Activated CD8-positive, alpha-beta T cell treated with anti-CD3 and anti-CD28 coated beads, Interleukin-2, amount 10 ng/mL, durations not matched to agents 7 days and 5 days (primary cell): Measurements from ENCODE around the gene TUBB4A. TPM values are rescaled to one million over a fixed set of nuclear protein-coding genes. Genes with fewer than 3 reads are reported as not detected.
A peak's percentile ranks its signal among the peaks of the same experiment; 100 is the strongest.

Experiments used
- ATAC-seq: fragments of 150-1000 bp; cut with Tn5 transposase; one replicate; pipeline ENCODE4 v1.10.0; 2021; ENCODE audit warnings: moderate library complexity
- CTCF ChIA-PET: fragments of 350-600 bp; sonication (Branson Sonifier 250); formaldehyde crosslinking; loops from one replicate; lab custom pipeline; 2021; ENCODE audit warnings: antibody characterized with exemption; lab: Charles Lee
- POLR2A ChIA-PET: fragments of 350-600 bp; sonication (Branson Sonifier 250); formaldehyde crosslinking; loops from one replicate; lab custom pipeline; 2021; ENCODE audit warnings: antibody characterized with exemption; lab: Charles Lee
- DNase-seq: peaks from one replicate; pipeline ENCODE4 v3.0.0-alpha.2; 2020
- H3K27ac Mint-ChIP-seq: one replicate; pipeline ENCODE4 v1.8.0; 2021; ENCODE audit warnings: mild to moderate bottlenecking, mixed read lengths
- H3K27me3 Mint-ChIP-seq: one replicate; pipeline ENCODE4 v1.8.0; 2021; ENCODE audit warnings: low read depth, mixed read lengths
- H3K36me3 Mint-ChIP-seq: one replicate; pipeline ENCODE4 v1.8.0; 2021; ENCODE audit warnings: low read depth, mixed read lengths
- H3K4me1 Mint-ChIP-seq: one replicate; pipeline ENCODE4 v1.8.0; 2021; ENCODE audit warnings: low read depth, mixed read lengths
- H3K4me3 Mint-ChIP-seq: one replicate; pipeline ENCODE4 v1.8.0; 2021; ENCODE audit warnings: mild to moderate bottlenecking, mixed read lengths
- H3K9me3 Mint-ChIP-seq: one replicate; pipeline ENCODE4 v1.8.0; 2022; ENCODE audit warnings: mixed read lengths; ENCODE audit not compliant: insufficient read depth
- total RNA-seq, 2 experiments: library from RNA; stranded (reverse); gene quantifications; one replicate each; pipeline ENCODE4 v1.2.3, GENCODE V29; 2021

The TUBB4A gene
- total RNA-seq, 2 experiments from 2014 or later = 6.6 to 6.9 TPM

DNA sequence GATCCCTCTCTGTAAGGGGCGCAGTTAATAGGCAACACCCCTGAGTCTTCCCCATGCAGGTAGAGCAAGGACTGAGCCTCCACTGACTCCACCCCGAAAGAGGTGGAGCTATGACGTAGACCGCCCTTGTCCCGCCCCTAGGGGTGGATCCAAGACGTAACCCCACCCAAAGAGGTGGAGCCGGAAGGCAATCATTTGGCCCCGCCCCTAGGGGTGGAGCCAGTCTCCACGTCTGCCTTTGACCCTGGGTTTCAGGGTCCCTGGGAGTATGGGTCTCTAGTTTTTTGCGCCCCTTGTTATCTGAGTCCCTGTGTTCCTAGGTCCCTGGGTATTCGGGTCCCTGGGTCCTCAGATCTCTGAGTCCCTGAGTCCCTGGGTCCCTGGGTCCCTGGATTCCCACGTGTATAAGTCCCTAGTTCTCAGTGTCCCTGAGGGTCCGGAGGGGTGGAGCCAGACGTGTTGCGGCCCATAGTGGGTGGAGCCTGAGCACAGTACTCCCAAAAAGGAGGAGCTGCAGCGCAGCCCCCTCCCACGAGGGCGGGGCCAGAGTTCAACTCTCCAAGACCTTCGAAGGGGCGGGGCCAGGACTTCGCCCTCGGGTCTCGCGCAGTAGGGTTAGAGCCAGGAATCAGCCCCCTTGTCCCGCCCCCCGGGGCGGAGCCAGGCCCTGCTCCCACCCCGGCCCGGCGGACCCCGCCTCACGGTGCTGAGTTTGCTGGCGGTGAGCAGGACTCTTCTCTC is 25.8 kb downstream of the TUBB4A start:
- no peak overlapping the region for H3K4me3 Mint-ChIP-seq
- H3K27me3 Mint-ChIP-seq = no peaks in the 10 kb centered on the region
- ChIA-PET POLR2A (no interaction called here), CTCF (no interaction called here)
- H3K27ac Mint-ChIP-seq = no peak overlapping the region
- H3K36me3 Mint-ChIP-seq = peaks cover 31% of the 10 kb centered on the region
- H3K9me3 Mint-ChIP-seq = no peaks in the 10 kb centered on the region
- H3K4me1 Mint-ChIP-seq = peaks cover 17% of the 10 kb centered on the region
- DNase-seq (peak; percentile 66), ATAC-seq (peak; percentile 88)

DNA sequence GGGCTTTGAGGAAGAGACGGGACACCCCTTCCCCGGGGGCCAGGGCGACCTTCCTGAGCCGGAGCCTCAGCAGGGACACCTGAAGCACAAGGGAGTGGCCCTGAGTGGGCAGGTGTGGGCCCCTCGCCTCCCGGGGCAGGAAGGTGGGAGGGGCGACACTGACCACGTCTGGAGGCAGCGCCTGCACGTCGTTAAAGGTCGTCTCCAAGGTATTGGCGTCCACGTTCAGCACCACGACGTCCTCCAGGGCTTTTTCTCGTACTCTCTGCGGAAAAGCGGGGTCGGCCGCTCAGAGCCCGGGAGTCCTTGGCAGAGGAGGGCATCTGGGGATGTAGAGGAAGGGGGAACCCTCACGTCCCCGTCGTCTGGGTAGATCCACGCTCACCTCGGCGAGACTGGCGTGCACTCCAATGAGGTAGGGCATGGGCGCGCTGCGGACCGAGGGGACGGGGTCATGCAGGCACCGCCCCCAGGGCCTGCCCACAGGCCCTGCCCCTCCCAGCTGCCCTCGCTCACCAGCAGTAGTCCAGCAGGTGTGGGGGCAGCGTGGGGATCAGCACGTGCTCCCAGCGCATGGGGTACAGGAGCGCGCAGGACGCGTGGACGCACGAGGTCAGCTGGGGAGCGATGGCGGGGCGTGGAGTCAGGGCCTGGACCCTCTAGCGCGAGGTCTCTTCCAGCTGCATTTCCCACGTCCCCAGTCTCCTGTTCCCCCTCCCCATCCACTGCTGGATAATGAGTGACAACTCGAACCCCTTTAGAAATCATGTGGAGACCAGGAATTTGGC is 26.6 kb downstream of the TUBB4A start:
- H3K4me1 Mint-ChIP-seq = peaks cover 12% of the 10 kb centered on the region
- H3K4me3 Mint-ChIP-seq = no peak overlapping the region
- H3K27me3 Mint-ChIP-seq = no peaks in the 10 kb centered on the region
- ATAC-seq = no peak
- DNase-seq = no peak
- ChIA-PET POLR2A (no interaction called here), CTCF (no interaction called here)
- peaks cover 38% of the 10 kb centered on the region for H3K36me3 Mint-ChIP-seq
- no peak overlapping the region for H3K27ac Mint-ChIP-seq
- no peaks in the 10 kb centered on the region for H3K9me3 Mint-ChIP-seq

DNA sequence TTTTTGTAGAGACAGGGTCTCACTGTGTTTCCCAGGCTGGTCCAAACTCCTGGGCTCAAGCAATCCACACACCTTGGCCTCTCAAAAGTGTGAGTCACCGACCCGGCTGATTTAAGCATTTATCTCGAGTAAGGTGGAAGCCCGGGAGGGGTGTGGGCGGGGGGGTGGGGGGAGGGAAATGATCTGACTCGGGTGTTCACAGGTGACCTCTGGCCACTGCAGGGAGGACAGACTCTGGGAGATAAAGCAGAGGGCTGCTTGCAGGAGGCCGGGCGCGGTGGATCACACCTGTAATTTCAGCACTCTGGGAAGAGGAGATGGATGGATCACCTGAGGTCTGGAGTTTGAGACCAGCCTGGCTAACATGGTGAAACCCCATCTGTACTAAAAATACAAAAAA is 28.5 kb downstream of the TUBB4A start:
- H3K27me3 Mint-ChIP-seq = no peaks in the 10 kb centered on the region
- no peak for DNase-seq
- ATAC-seq = no peak
- H3K9me3 Mint-ChIP-seq = no peaks in the 10 kb centered on the region
- POLR2A ChIA-PET = interaction anchor here (0.7 to 1.4 kb wide), 2 partner anchors 8 to 49 kb away, joined by 5 to 9 read pairs; partner anchors contain the start of genes DENND1C and KHSRP
- H3K4me3 Mint-ChIP-seq = no peak overlapping the region
- peaks cover 44% of the 10 kb centered on the region for H3K36me3 Mint-ChIP-seq
- no peak overlapping the region for H3K27ac Mint-ChIP-seq
- H3K4me1 Mint-ChIP-seq = no peaks in the 10 kb centered on the region
- CTCF ChIA-PET = no interaction called here

DNA sequence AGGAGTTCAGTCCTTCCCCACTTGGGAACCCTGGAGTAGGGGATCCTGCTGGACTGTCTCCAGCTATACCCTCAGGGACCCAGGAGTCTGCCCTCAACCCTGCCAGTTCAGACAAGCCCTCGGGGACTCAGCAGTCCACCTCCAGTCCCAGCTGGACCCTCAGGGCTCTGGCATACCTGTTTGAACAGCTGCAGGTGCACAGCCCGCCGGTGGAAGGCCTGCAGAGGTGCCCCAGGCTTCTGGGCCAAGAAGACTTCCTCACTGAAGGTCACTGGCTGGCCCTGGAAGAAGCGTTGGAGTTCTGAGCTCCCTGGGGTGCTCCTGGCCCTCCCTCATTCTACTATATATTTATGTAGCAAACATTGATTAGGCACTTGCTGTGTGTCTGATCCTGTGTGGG is 29.4 kb downstream of the TUBB4A start:
- Mint-ChIP-seq H3K36me3 (peaks cover 45% of the 10 kb centered on the region), H3K9me3 (no peaks in the 10 kb centered on the region), H3K4me1 (no peaks in the 10 kb centered on the region), H3K4me3 (no peak overlapping the region), H3K27ac (no peak overlapping the region), H3K27me3 (no peaks in the 10 kb centered on the region)
- CTCF ChIA-PET = no interaction called here
- POLR2A ChIA-PET = interaction anchor here (0.7 to 1.4 kb wide), 2 partner anchors 9 to 48 kb away, joined by 5 to 9 read pairs; partner anchors contain the start of genes DENND1C and KHSRP
- DNase-seq (no peak), ATAC-seq (no peak)

DNA sequence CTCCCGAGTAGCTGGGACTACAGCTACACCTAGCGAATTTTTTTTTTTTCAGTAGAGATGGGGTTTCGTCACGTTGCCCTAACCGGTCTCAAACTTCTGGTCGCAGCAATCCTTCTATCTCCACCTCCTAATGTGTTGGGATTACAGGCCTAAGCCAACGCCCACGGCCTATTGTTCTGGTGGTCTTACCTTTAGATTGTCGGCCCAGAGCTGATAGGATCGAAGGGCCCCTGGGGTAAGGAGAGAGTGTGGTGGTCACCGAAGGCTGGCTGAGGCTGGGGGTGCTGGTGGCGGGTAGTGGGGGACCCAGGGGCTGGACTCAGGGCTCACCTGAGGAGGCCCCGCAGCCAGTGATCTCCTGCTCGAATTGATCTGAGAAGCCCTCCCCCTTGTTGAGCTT is 31.0 kb downstream of the TUBB4A start:
- Mint-ChIP-seq H3K9me3 (no peaks in the 10 kb centered on the region), H3K4me3 (no peak overlapping the region), H3K4me1 (no peaks in the 10 kb centered on the region), H3K27ac (no peak overlapping the region), H3K36me3 (peaks cover 35% of the 10 kb centered on the region), H3K27me3 (no peaks in the 10 kb centered on the region)
- ChIA-PET CTCF (interaction anchor here (1.0 kb wide), 1 partner anchor 29 kb away, joined by 4 read pairs; no protein-coding TSS in a partner anchor), POLR2A (no interaction called here)
- ATAC-seq (no peak), DNase-seq (no peak)

DNA sequence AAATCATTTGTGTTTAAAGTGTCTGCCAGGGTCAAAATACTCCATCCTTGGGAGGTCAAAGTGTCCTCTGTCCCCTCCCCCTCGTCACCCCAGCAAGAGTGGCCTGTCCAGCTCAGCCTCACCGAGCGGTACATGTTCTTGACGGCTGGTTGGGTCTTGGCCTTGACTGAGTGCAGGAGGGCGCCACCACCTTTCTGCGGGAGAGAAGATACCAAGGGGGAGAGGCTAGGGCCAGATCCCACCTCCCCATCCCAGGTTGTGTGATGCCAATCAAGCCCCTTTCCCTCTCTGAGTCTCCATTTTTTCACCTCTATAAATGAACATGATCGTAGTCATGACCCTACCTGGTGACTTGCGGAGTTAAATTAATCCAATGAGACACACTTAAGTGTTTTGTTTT is 31.9 kb downstream of the TUBB4A start:
- Mint-ChIP-seq H3K4me1 (no peaks in the 10 kb centered on the region), H3K27ac (no peak overlapping the region), H3K36me3 (peaks cover 30% of the 10 kb centered on the region), H3K4me3 (no peak overlapping the region), H3K9me3 (no peaks in the 10 kb centered on the region), H3K27me3 (no peaks in the 10 kb centered on the region)
- ChIA-PET POLR2A (interaction anchor here (0.6 to 1.6 kb wide), 3 partner anchors 11 to 21 kb away, joined by 5 to 8 read pairs (median 6); partner anchors contain the start of gene DENND1C), CTCF (no interaction called here)
- no peak for DNase-seq
- no peak for ATAC-seq

DNA sequence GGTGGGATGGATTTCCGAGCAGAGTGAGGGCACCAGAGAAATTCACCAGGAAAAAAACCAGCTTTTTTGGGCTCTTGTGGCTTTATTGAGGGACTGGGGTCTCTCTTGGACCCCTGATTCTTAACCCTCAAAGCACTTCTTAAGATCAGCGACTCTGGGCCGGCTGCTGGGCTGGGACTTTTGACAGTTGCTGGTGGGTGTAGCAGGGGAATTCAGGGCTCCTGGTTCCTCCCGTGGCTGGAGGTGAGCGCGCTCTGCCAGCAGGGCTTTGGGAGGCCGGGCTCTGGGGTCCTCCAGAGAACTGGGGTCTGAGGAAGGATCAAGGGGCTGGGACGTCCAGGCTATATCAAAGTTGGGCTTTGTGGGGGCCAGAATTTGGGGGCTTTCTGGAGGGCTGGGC is 34.7 kb downstream of the TUBB4A start:
- Mint-ChIP-seq H3K4me3 (no peak overlapping the region), H3K36me3 (peaks cover 21% of the 10 kb centered on the region), H3K4me1 (peaks cover 8% of the 10 kb centered on the region), H3K27me3 (no peaks in the 10 kb centered on the region), H3K9me3 (no peaks in the 10 kb centered on the region), H3K27ac (no peak overlapping the region)
- ChIA-PET POLR2A (interaction anchor here (0.5 to 3.2 kb wide), 2 partner anchors 14 to 45 kb away, joined by 3 to 15 read pairs; partner anchors contain the start of gene DENND1C), CTCF (interaction anchor here (1.1 kb wide), 1 partner anchor 85 kb away, joined by 3 read pairs; no protein-coding TSS in a partner anchor)
- ATAC-seq (no peak), DNase-seq (no peak)

DNA sequence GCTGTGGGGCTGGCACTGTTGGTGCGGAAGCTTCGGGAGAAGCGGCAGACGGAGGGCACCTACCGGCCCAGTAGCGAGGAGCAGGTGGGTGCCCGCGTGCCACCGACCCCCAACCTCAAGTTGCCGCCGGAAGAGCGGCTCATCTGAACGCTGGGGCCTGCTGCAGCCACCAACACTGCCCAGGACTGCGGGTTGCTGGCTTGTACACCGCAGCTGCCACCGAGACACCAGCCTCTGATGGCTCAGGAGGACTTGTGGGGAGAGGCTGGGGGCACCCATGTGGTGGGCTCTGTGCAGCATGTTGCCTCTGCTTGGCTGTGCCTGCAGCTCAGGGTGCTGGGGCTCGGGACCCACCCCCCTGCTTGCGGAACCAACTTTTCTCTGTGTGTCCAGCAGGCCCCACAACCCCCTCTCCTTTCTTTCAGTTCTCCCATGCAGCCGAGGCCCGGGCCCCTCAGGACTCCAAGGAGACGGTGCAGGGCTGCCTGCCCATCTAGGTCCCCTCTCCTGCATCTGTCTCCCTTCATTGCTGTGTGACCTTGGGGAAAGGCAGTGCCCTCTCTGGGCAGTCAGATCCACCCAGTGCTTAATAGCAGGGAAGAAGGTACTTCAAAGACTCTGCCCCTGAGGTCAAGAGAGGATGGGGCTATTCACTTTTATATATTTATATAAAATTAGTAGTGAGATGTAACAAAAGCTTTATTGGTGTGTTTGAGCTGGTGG is 35.4 kb downstream of the TUBB4A start:
- ChIA-PET CTCF (interaction anchor here (1.1 kb wide), 1 partner anchor 85 kb away, joined by 3 read pairs; no protein-coding TSS in a partner anchor), POLR2A (interaction anchor here (3.2 kb wide), 1 partner anchor 15 kb away, joined by 15 read pairs; the partner anchor contains the start of gene DENND1C)
- H3K36me3 Mint-ChIP-seq = peaks cover 21% of the 10 kb centered on the region
- H3K27me3 Mint-ChIP-seq = no peaks in the 10 kb centered on the region
- H3K9me3 Mint-ChIP-seq = no peaks in the 10 kb centered on the region
- no peak overlapping the region for H3K4me3 Mint-ChIP-seq
- DNase-seq (no peak), ATAC-seq (no peak)
- no peak overlapping the region for H3K27ac Mint-ChIP-seq
- H3K4me1 Mint-ChIP-seq = peaks cover 10% of the 10 kb centered on the region

DNA sequence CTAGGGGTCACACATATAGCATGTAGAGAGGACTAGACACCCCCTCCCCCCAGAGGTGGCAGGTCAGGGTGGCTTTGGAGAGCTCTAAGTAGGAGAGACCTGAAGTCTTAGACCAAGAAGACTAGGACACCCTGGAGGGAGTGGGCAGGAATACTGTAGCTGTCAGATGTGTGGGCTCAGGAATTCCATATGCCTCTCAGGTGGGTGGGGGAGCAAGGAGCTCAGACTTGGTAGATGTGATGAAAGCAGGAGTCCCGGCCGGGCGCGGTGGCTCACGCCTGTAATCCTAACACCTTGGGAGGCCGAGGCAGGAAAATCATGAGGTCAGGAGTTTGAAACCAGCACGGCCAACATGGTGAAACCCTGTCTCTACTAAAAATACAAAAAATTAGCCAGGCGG is 36.4 kb downstream of the TUBB4A start:
- Mint-ChIP-seq H3K27ac (no peak overlapping the region), H3K27me3 (no peaks in the 10 kb centered on the region), H3K4me3 (no peak overlapping the region), H3K9me3 (no peaks in the 10 kb centered on the region), H3K4me1 (peaks cover 10% of the 10 kb centered on the region), H3K36me3 (peaks cover 14% of the 10 kb centered on the region)
- POLR2A ChIA-PET = interaction anchor here (3.2 kb wide), 1 partner anchor 16 kb away, joined by 15 read pairs; the partner anchor contains the start of gene DENND1C
- no peak for ATAC-seq
- DNase-seq = no peak
- CTCF ChIA-PET = interaction anchor here (1.3 kb wide), 1 partner anchor 15 kb away, joined by 4 read pairs; the partner anchor contains the start of gene DENND1C

DNA sequence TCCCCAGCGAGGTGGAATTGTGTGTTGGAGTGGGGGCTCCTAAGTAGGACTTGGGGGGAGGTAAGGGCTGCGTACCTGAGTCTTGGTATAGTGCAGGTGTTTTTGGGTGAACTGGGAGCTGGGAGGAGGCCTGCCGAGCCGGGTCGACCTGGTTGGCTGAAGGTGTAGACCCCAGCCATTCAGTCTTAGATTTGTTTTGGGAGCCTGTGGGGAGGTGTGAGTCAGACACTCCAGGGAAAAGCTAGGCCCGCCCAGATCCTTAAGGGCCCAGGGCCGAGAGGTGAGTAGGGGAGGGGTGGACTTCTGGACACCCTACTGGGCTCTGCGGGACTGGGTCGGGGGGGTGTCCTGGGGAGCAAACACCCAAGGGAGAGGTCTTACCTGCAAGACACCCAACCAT is 37.1 kb downstream of the TUBB4A start:
- Mint-ChIP-seq H3K36me3 (peaks cover 11% of the 10 kb centered on the region), H3K4me1 (peaks cover 15% of the 10 kb centered on the region), H3K4me3 (no peak overlapping the region), H3K9me3 (no peaks in the 10 kb centered on the region), H3K27ac (no peak overlapping the region), H3K27me3 (no peaks in the 10 kb centered on the region)
- POLR2A ChIA-PET = interaction anchor here (3.2 kb wide), 1 partner anchor 17 kb away, joined by 15 read pairs; the partner anchor contains the start of gene DENND1C
- DNase-seq (no peak), ATAC-seq (no peak)
- CTCF ChIA-PET = interaction anchor here (1.3 kb wide), 1 partner anchor 16 kb away, joined by 4 read pairs; the partner anchor contains the start of gene DENND1C
